Measurements from ENCODE around the gene ANXA11. TPM values are rescaled to one million over a fixed set of nuclear protein-coding genes. Genes with fewer than 3 reads are reported as not detected.

Gene ANXA11
- total and polyA plus RNA-seq, 9 of the 15 experiments (the other 6 are each of a cell fraction or from before 2014, with no cell fraction given) = 43.6 to 212 (median 109) TPM

GRCh38 chr10:80204677-80205476 is 460 bp downstream of the ANXA11 start (continued):
- peak; percentile 87; the same call in 1 of the 2 replicates for TF ChIP-seq ZC3H4 (CRISPR knock-in tag; IDR thresholded peaks at IDR 0.05; ENCODE audit: borderline replicate concordance)
- TF ChIP-seq ZNF785 (CRISPR knock-in tag; IDR thresholded peaks at IDR 0.05) = no peak
- 0 out of 2 replicates have a peak, but pooled peaks have one; percentile 9 for TF ChIP-seq ZNF263 (CRISPR knock-in tag; IDR thresholded peaks at IDR 0.05; ENCODE audit: borderline replicate concordance)
- no peak for TF ChIP-seq IRF1 (CRISPR knock-in tag; IDR thresholded peaks at IDR 0.05; ENCODE audit: borderline replicate concordance)
- 0 out of 4 replicates have a peak, but pooled peaks of 1 of the 2 experiments have one; percentile 38 for TF ChIP-seq HDAC1 (IDR thresholded peaks at IDR 0.05)
- TF ChIP-seq SREBF1 (IDR thresholded peaks at IDR 0.05; ENCODE audit: borderline replicate concordance, low read depth, low read length) = no peak
- TF ChIP-seq ZNF518B (CRISPR knock-in tag; IDR thresholded peaks at IDR 0.05) = no peak
- no peak for TF ChIP-seq NBN (IDR thresholded peaks at IDR 0.05; ENCODE audit: low read depth)
- peak; percentile 19; the same call in 1 of the 2 replicates for TF ChIP-seq BRD4 (IDR thresholded peaks at IDR 0.05)
- TF ChIP-seq RERE (CRISPR knock-in tag; IDR thresholded peaks at IDR 0.05; ENCODE audit: borderline replicate concordance) = no peak
- no peak for TF ChIP-seq NCOA6 (IDR thresholded peaks at IDR 0.05)
- no peak for TF ChIP-seq PCBP2 (IDR thresholded peaks at IDR 0.05; ENCODE audit: low read depth, low read length, poor library complexity, severe bottlenecking)
- peak; percentile 53 for TF ChIP-seq MAX (CRISPR knock-in tag; IDR thresholded peaks at IDR 0.05)
- peak in 1 of 2 experiments; percentile 75; a peak in 1 of 4 replicates for TF ChIP-seq TEAD1 (CRISPR knock-in tag; IDR thresholded peaks at IDR 0.05)
- no peak for TF ChIP-seq SMARCC2 (IDR thresholded peaks at IDR 0.05; ENCODE audit: low read depth)
- TF ChIP-seq SAP30 (IDR thresholded peaks at IDR 0.05; ENCODE audit: borderline replicate concordance, insufficient read depth, low read depth, low read length, poor library complexity, severe bottlenecking) = peak; percentile 72

All from K562 (cell line).